GM23248 (cell line): ENCODE results near the gene RIMS1. TPM values are rescaled to one million over a fixed set of nuclear protein-coding genes. Genes with fewer than 3 reads are reported as not detected.

Source experiments
- DNase-seq: peaks from one replicate; pipeline ENCODE4 v3.0.0-alpha.2; 2015
- H2AFZ ChIP-seq: fragments of 200-600 bp; sonication (generic); 2 replicates; pipeline ENCODE4 v1.6.1; 2016; ENCODE audit warnings: antibody characterized with exemption
- H3F3A ChIP-seq: fragments of 200-600 bp; sonication (generic); 2 replicates; pipeline ENCODE4 v1.6.1; 2016; ENCODE audit warnings: mild to moderate bottlenecking, antibody characterized with exemption, mixed run types; ENCODE audit not compliant: insufficient read depth
- H3K27ac ChIP-seq: fragments of 200-600 bp; sonication (generic); 2 replicates; pipeline ENCODE4 v1.5.1; 2016; ENCODE audit warnings: mild to moderate bottlenecking
- H3K27me3 ChIP-seq: fragments of 200-600 bp; sonication (generic); replicated peaks from 2 replicates; pipeline ENCODE4 v1.6.1; 2016; ENCODE audit warnings: mild to moderate bottlenecking; ENCODE audit not compliant: insufficient read depth
- H3K36me3 ChIP-seq: fragments of 200-600 bp; sonication (generic); 2 replicates; pipeline ENCODE4 v1.6.1; 2016; ENCODE audit warnings: low read depth, mild to moderate bottlenecking
- H3K4me1 ChIP-seq: fragments of 200-600 bp; sonication (generic); 2 replicates; pipeline ENCODE4 v1.6.1; 2016; ENCODE audit warnings: mild to moderate bottlenecking; ENCODE audit not compliant: insufficient read depth
- H3K4me2 ChIP-seq: fragments of 200-600 bp; sonication (generic); one replicate; pipeline ENCODE4 v1.6.1; 2016; ENCODE audit warnings: mild to moderate bottlenecking; ENCODE audit not compliant: unreplicated experiment
- H3K4me3 ChIP-seq: fragments of 200-600 bp; sonication (generic); 2 replicates; pipeline ENCODE4 v1.5.1; 2016; ENCODE audit warnings: mild to moderate bottlenecking
- H3K79me2 ChIP-seq: fragments of 200-600 bp; sonication (generic); 2 replicates; pipeline ENCODE4 v1.6.1; 2016; ENCODE audit warnings: mild to moderate bottlenecking; ENCODE audit not compliant: insufficient read depth
- H3K9ac ChIP-seq: fragments of 200-600 bp; sonication (generic); 2 replicates; pipeline ENCODE4 v1.6.1; 2016; ENCODE audit warnings: mild to moderate bottlenecking
- H3K9me2 ChIP-seq: fragments of 200-600 bp; sonication (generic); 2 replicates; pipeline ENCODE4 v1.6.1; 2016; ENCODE audit warnings: mixed run types, mild to moderate bottlenecking, moderate library complexity; ENCODE audit not compliant: insufficient read depth
- H3K9me3 ChIP-seq: fragments of 200-600 bp; sonication (generic); one replicate; pipeline ENCODE4 v1.6.1; 2017; ENCODE audit warnings: low read depth
- H4K20me1 ChIP-seq: fragments of 200-600 bp; sonication (generic); 2 replicates; pipeline ENCODE4 v1.6.0; 2016; ENCODE audit not compliant: insufficient read depth
- EZH2 ChIP-seq: fragments of 200-600 bp; sonication (generic); IDR thresholded peaks from 2 replicates; pipeline ENCODE4 v1.6.1; 2018; ENCODE audit warnings: antibody characterized with exemption, mild to moderate bottlenecking; ENCODE audit not compliant: insufficient read depth, poor library complexity, severe bottlenecking
- EZH2phosphoT487 ChIP-seq: fragments of 200-600 bp; sonication (generic); IDR thresholded peaks from 2 replicates; pipeline ENCODE4 v1.6.1; 2018; ENCODE audit warnings: antibody characterized with exemption, moderate library complexity, mild to moderate bottlenecking, low read depth; ENCODE audit not compliant: insufficient read depth
- WGBS, 2 experiments: methylation state at CpG; one replicate each; pipeline ENCODE4 v1.1.6; 2015 to 2017; ENCODE audit warnings: low lambda C conversion rate in 2 of 2, low coverage in 1 of 2; ENCODE audit errors: missing lambda C conversion rate in 2 of 2; 5-methylcytosine and 5-hydroxymethylcytosine counted together
- in situ Hi-C: fragments of 300-500 bp; cut with MboI; formaldehyde crosslinking; loops from 2 replicates; pipeline ENCODE4 v1.15.0; 2020
- polyA plus RNA-seq: library from polyadenylated mRNA; unstranded; fragments of >200 nt; fragmentation: Nextera tagmentation; extraction: Ambion mirVana; gene quantifications from 2 replicates; pipeline ENCODE4 v1.2.1, GENCODE V29; 2016
- total RNA-seq: library from RNA; depleted of rRNA; stranded (reverse); fragments of >200 nt; shearing (Covaris generic); gene quantifications from 2 replicates; pipeline ENCODE4 v1.2.3, GENCODE V29; 2014

The RIMS1 gene
- total and polyA plus RNA-seq, 2 experiments from 2014 or later: 1.8 to 10.6 TPM

DNA sequence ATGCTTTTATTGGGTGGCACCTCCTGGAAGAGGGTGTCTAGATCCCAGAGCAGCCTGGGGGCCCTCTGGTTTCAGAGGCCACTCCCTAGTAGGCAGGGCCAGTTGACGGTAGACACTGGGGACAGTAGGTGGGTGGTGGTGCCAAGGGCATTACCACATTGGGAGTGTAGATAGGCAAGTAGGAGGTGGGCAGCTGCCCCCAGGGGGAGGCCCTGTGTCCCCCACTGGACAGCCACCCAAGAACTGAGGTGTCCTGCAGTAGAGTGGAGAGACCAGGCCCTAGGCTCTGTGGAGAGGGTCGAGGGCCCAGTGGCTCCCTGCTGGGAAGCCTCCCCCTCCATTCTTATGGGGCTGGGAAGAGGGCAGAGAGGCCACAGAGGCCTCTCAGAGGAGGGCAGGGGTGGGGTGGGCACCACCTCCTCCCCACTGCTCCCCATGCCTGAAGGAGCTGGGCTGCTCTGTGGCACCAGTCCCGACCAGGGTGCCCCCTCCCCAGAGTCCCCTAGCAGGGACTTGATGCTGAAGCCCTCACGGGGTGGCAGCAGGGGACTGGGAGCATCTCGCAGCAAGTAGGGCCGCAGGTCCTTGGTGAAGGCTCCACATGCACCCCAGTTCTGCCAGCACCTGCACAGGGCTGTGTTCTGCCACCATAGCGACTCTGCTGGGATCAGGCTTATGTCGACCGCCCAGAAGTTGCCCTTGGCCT, 430.5 kb downstream of the RIMS1 start:
- WGBS, 2 experiments: 42 to 53% methylated on average over 9 of the region's 9 CpGs
- in situ Hi-C loops: no loop called here
- H4K20me1 ChIP-seq: no peaks in the 10 kb centered on the region
- no peaks in the 10 kb centered on the region for H3K36me3 ChIP-seq
- no peaks in the 10 kb centered on the region for H3K9me2 ChIP-seq
- 0 out of 2 replicates have a peak, but pooled peaks cover 4% of the 10 kb centered on the region for H3F3A ChIP-seq
- no peak overlapping the region for H3K9ac ChIP-seq
- no peak overlapping the region for H2AFZ ChIP-seq
- no peak overlapping the region for H3K27ac ChIP-seq
- no peaks in the 10 kb centered on the region for H3K79me2 ChIP-seq
- no peaks in the 10 kb centered on the region for H3K9me3 ChIP-seq
- no peak for DNase-seq
- peaks cover 7% of the 10 kb centered on the region for H3K4me1 ChIP-seq
- TF ChIP-seq EZH2 (no peak), EZH2phosphoT487 (no peak)
- H3K27me3 ChIP-seq: no peaks in the 10 kb centered on the region; the same call in 1 of the 2 replicates
- no peak overlapping the region for H3K4me3 ChIP-seq
- H3K4me2 ChIP-seq: no peak overlapping the region

DNA sequence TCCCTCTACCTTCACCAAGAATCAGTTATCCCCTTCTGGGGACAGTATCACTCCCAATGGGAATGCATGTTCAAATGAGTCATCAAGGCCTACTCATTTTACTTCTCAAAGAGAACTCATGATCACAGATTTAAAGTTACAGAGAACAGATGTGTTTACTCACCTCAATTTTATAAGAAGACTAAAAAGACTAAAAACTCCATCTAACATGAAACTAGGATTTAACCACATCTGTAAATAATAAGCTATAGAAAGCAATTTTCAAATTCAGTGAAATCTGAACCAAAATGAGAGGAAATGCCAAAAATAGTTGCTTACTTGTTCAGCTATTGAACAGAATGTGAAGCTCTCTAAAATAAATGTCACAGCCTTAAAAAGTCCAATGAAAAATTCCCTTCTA, 435.4 kb downstream of the RIMS1 start:
- Histone ChIP-seq H3K4me1 (peaks cover 16% of the 10 kb centered on the region), H3K9ac (no peak overlapping the region), H3K79me2 (no peaks in the 10 kb centered on the region), H3K27ac (0 out of 2 replicates have a peak overlapping the region, but pooled peaks have one; percentile 16), H3K9me2 (no peaks in the 10 kb centered on the region), H3K4me3 (no peak overlapping the region), H3K9me3 (no peaks in the 10 kb centered on the region), H3K36me3 (no peaks in the 10 kb centered on the region), H3F3A (0 out of 2 replicates have a peak, but pooled peaks cover 9% of the 10 kb centered on the region), H3K27me3 (no peaks in the 10 kb centered on the region), H3K4me2 (no peak overlapping the region), H4K20me1 (no peaks in the 10 kb centered on the region), H2AFZ (peak overlapping the region; percentile 61)
- in situ Hi-C loops: no loop called here
- peak; percentile 65 for DNase-seq
- TF ChIP-seq EZH2 (no peak), EZH2phosphoT487 (no peak)

- H3K27ac ChIP-seq: no peak overlapping the region
- H3K9ac ChIP-seq: no peak overlapping the region
- H4K20me1 ChIP-seq: no peaks in the 10 kb centered on the region
- H3K4me2 ChIP-seq: no peak overlapping the region
- H3K9me3 ChIP-seq: no peaks in the 10 kb centered on the region
- H2AFZ ChIP-seq: peak overlapping the region; percentile 61; the same call in 1 of the 2 replicates
- 17 to 20% methylated on average over 2 of the region's 2 CpGs for WGBS, 2 experiments
- no peaks in the 10 kb centered on the region for H3K27me3 ChIP-seq
- DNase-seq: no peak
- H3K4me1 ChIP-seq: peaks cover 16% of the 10 kb centered on the region
- H3K36me3 ChIP-seq: no peaks in the 10 kb centered on the region
- in situ Hi-C loops: no loop called here
- no peaks in the 10 kb centered on the region for H3K79me2 ChIP-seq
- TF ChIP-seq EZH2: no peak
- no peak for TF ChIP-seq EZH2phosphoT487
- H3F3A ChIP-seq: 0 out of 2 replicates have a peak, but pooled peaks cover 9% of the 10 kb centered on the region
- no peaks in the 10 kb centered on the region for H3K9me2 ChIP-seq
- H3K4me3 ChIP-seq: no peak overlapping the region
Measured at GRCh38 chr6:72322771-72323170, 436.4 kb downstream of the RIMS1 start.

DNA sequence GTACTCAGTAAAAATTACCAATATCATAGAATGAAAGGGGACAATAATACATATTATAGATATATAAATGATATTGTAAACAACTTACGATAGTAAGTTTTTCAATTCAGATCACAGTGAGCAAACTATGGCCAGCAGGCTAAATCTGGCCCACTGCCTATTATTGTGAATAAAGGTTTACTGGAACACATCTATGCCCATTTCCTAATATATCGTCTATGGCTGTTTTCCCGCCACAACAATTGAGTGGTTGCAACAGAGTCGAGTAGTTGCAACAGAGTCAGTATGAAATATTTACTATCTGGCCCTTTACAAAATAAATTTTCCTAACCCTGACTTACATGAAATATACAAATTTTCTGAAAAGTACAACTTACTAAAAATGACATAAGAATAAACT, 438.2 kb downstream of the RIMS1 start:
- no peak overlapping the region for H2AFZ ChIP-seq
- DNase-seq: no peak
- H3K27ac ChIP-seq: no peak overlapping the region
- H3K4me3 ChIP-seq: no peak overlapping the region
- no peaks in the 10 kb centered on the region for H3K9me3 ChIP-seq
- 0 out of 2 replicates have a peak, but pooled peaks cover 9% of the 10 kb centered on the region for H3F3A ChIP-seq
- 37 to 46% methylated on average over 4 of the region's 4 CpGs for WGBS, 2 experiments
- no peak overlapping the region for H3K9ac ChIP-seq
- no peaks in the 10 kb centered on the region for H3K79me2 ChIP-seq
- no peaks in the 10 kb centered on the region for H3K27me3 ChIP-seq
- H3K4me2 ChIP-seq: no peak overlapping the region
- no peaks in the 10 kb centered on the region for H4K20me1 ChIP-seq
- in situ Hi-C loops: no loop called here
- no peaks in the 10 kb centered on the region for H3K9me2 ChIP-seq
- no peaks in the 10 kb centered on the region for H3K36me3 ChIP-seq
- TF ChIP-seq EZH2: no peak
- no peak for TF ChIP-seq EZH2phosphoT487
- H3K4me1 ChIP-seq: peaks cover 16% of the 10 kb centered on the region
